ENCODE data around the gene PARD3B.

PARD3B gene

GRCh38 chr2:205654878-205655605, 1109.8 kb downstream of the PARD3B start:
- no peak for DNase-seq (ENCODE audit: extremely low read depth in 1 of 2, low read depth in 1 of 2)

- no peak for DNase-seq (ENCODE audit: extremely low read depth in 1 of 2, low read depth in 1 of 2)
These were observed 1110.6 kb downstream of the PARD3B start for GRCh38 chr2:205655779-205656456.

GRCh38 chr2:205656461-205656860, 1111.2 kb downstream of the PARD3B start:
- DNase-seq (ENCODE audit: extremely low read depth in 1 of 2, low read depth in 1 of 2), result no peak

- DNase-seq (ENCODE audit: extremely low read depth in 1 of 2, low read depth in 1 of 2), result no peak
These were observed 1111.7 kb downstream of the PARD3B start for GRCh38 chr2:205656941-205657340.

GRCh38 chr2:205657579-205657978, 1112.3 kb downstream of the PARD3B start:
- DNase-seq (ENCODE audit: extremely low read depth in 1 of 2, low read depth in 1 of 2), result no peak

- no peak for DNase-seq (ENCODE audit: extremely low read depth in 1 of 2, low read depth in 1 of 2)
These were observed 1112.8 kb downstream of the PARD3B start for GRCh38 chr2:205658068-205658467.

- no peak for DNase-seq (ENCODE audit: extremely low read depth in 1 of 2, low read depth in 1 of 2)
These were observed 1113.3 kb downstream of the PARD3B start for GRCh38 chr2:205658572-205658971.

GRCh38 chr2:205659922-205660321, 1114.6 kb downstream of the PARD3B start:
- no peak for DNase-seq (ENCODE audit: extremely low read depth in 1 of 2, low read depth in 1 of 2)

GRCh38 chr2:205660521-205661124, 1115.3 kb downstream of the PARD3B start:
- DNase-seq (ENCODE audit: extremely low read depth in 1 of 2, low read depth in 1 of 2), result no peak

- no peak for DNase-seq (ENCODE audit: extremely low read depth in 1 of 2, low read depth in 1 of 2)
These were observed 1116.0 kb downstream of the PARD3B start for GRCh38 chr2:205661281-205661680.

GRCh38 chr2:205662206-205662965, 1117.1 kb downstream of the PARD3B start:
- DNase-seq (ENCODE audit: extremely low read depth in 1 of 2, low read depth in 1 of 2), result no peak

- no peak for DNase-seq (ENCODE audit: extremely low read depth in 1 of 2, low read depth in 1 of 2)
These were observed 1120.5 kb downstream of the PARD3B start for GRCh38 chr2:205665791-205666190.
